GM21576 (cell line): ENCODE results near the gene CALHM1.
"Not testable (repeated sequence)": the region's sequence is repeated elsewhere in the genome, so short reads cannot be mapped to it uniquely, and the experiment has no call there.

Experiments used
- ATAC-seq: cut with Tn5 transposase; IDR thresholded peaks from one replicate; pipeline ENCODE4 v1.9.1; 2021; ENCODE audit warnings: mild to moderate bottlenecking, moderate library complexity; ENCODE audit not compliant: unreplicated experiment

CALHM1 gene

GRCh38 chr10:103433858-103434257 lies 24.8 kb downstream of the CALHM1 start:
- ATAC-seq: no peak

GRCh38 chr10:103431902-103432301 lies 26.8 kb downstream of the CALHM1 start:
- ATAC-seq: no peak

DNA sequence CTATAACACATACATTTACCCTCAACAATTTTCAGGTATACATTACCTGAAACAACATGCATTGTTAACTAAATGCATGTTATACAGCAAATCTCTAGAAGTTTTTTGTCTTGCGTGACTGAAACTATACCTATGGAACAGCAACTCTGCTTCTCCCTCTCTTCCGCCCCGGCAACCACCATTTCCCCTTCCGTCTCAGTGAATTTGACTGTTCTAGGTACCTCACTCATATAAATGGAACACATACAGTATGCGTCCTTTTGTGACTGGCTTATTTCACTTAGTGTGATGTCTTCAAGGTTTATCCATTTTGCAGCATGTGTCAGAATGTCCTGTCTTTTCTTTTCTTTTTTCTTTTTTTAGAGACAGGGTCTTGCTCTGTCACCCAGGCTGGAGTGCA lies 29.1 kb downstream of the CALHM1 start:
- ATAC-seq: no peak

DNA sequence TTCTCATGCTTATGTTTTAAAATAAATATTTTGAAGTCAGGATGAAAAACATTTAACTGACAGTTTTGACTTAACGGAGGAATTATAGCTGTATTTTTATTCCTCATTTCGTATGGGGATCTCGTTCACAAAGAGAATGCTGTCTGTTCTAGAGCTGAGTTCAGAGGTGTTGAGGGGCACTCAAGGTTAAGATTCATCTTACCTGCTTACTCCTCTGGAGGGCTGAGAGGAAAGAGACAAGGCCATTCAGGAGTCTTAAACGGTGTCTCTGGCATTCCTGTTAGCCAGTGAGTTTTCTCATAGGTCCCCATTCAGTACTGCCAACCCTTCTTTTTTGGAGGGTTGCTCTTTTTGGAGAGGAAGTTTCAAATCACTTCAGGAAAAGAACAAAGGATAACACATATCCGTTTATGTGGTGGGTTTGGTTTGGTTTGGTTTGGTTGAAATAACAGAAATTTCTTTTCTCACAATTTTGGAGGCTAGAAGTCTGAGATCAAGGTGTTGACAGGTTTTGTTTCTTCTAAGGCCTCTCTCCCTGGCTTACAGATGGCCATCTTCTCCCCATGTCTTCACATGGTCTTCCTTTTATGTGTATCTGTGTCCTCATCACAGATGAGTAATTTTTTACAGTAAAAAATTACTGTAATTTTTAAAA lies 29.6 kb downstream of the CALHM1 start:
- no peak for ATAC-seq

DNA sequence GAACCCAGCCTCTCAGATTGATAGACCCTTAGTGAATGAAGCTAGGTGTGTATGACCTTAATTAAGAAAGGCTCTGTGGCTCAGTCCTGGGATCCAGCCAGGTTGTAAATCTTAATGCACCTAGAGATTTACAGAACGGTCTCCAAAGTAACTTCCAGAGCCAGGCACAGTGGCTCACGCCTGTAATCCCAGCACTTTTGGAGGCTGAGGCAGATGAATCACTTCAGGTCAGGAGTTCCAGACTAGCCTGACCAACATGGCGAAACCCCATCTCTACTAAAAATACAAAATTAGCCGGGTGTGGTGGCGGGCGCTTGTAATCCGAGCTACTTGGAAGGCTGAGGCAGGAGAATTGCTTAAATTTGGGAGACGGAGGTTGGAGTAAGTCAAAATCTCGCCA lies 30.8 kb downstream of the CALHM1 start:
- no peak for ATAC-seq

GRCh38 chr10:103423748-103424147 lies 35.0 kb downstream of the CALHM1 start:
- no peak for ATAC-seq

DNA sequence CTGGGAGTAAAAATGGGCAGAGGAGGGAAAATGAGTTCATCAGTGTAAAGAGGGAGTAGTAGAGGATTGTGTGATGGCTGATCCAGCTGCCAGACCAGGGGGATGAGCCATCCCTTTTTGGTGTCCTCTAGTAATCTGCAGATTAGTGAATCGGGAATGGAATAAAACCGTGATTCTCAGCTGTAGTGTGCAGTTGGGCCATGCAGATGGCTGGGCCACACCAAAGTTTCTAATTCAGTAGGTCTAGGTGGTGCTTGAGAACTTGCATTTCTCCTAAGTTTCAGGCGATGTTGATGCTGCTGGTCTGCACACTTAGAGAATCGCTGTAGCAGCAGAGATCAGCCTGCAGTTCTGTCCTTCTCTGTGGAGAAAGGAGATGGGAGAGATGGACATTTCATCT lies 39.6 kb downstream of the CALHM1 start:
- ATAC-seq: no peak

GRCh38 chr10:103417601-103418000 lies 41.1 kb downstream of the CALHM1 start:
- ATAC-seq: no peak

GRCh38 chr10:103417148-103417469 lies 41.6 kb downstream of the CALHM1 start:
- ATAC-seq: not testable (repeated sequence)

GRCh38 chr10:103416436-103417147 lies 42.1 kb downstream of the CALHM1 start:
- no peak for ATAC-seq

GRCh38 chr10:103415581-103415980 lies 43.1 kb downstream of the CALHM1 start:
- no peak for ATAC-seq

GRCh38 chr10:103413564-103413963 lies 45.1 kb downstream of the CALHM1 start:
- ATAC-seq: no peak
